WTC11 (cell line): Measurements from ENCODE around the gene CPSF4.

Experiments used
- CTCF ChIP-seq: fragments of 200-600 bp; IDR thresholded peaks from 2 replicates; pipeline ENCODE4 v1.8.0; 2022; ENCODE audit warnings: antibody characterized with exemption
- GABPB1 ChIP-seq: sonication (generic); formaldehyde crosslinking; IDR thresholded peaks from 2 replicates; pipeline ENCODE4 v1.8.1; 2023; ENCODE audit warnings: mild to moderate bottlenecking, missing genetic modification reagents

GRCh38 chr7:99390941-99391602 is 47.7 kb upstream of the CPSF4 start:
- TF ChIP-seq GABPB1 (no peak), CTCF (no peak)
